HEK293T (cell line): Measurements from ENCODE around the gene GGA1.

Source experiments
- FOXA1 ChIP-seq: fragments of 450-650 bp; IDR thresholded peaks from 2 replicates; pipeline ENCODE4 v1.6.1; 2016; ENCODE audit warnings: mild to moderate bottlenecking
- SP1 ChIP-seq: fragments of 450-650 bp; IDR thresholded peaks from 2 replicates; pipeline ENCODE4 v1.6.1; 2017
- SUZ12 ChIP-seq: fragments of 450-650 bp; IDR thresholded peaks from 2 replicates; pipeline ENCODE4 v1.6.1; 2016; ENCODE audit warnings: mild to moderate bottlenecking

DNA sequence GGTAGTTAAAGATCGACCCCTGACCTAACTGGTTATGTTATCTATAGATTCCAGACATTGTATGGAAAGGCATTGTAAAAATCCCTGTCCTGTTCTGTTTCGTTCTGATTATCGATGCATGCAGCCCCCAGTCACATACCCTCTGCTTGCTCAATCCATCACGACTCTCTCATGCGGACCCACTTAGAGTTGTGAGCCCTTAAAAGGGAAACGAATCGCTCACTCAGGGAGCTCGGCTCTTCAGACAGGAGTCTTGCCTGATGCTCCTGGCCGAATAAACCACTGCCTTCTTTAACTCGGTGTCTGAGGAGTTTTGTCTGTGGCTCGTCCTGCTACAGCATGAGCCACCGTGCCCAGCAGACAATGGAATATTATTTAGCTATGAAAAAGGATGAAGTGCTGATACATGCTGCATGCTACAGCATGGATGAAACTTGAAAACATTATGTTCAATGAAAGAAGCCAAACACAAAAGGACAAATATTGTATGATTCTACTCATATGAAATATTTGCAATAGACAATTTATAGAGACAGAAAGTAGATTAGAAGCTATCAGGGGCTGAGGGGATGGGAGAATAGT lies 16.7 kb upstream of the GGA1 start:
- no peak for TF ChIP-seq SP1
- TF ChIP-seq FOXA1 = no peak
- no peak for TF ChIP-seq SUZ12
